NCI-H2029 (cell line): ENCODE results near the gene DEFB127.
"Not testable (repeated sequence)": the region's sequence is repeated elsewhere in the genome, so short reads cannot be mapped to it uniquely, and the experiment has no call there.

Source experiments
- DNase-seq: peaks from one replicate; lab custom pipeline; 2025; lab: John Stamatoyannopoulos, UW

Gene DEFB127

GRCh38 chr20:157154-157553 is at the start of gene DEFB127:
Gene DEFB127, plus strand, starts transcription at chr20:157454. Its CDS starts 91 bp downstream, at chr20:157545.
- no peak for DNase-seq

DNA sequence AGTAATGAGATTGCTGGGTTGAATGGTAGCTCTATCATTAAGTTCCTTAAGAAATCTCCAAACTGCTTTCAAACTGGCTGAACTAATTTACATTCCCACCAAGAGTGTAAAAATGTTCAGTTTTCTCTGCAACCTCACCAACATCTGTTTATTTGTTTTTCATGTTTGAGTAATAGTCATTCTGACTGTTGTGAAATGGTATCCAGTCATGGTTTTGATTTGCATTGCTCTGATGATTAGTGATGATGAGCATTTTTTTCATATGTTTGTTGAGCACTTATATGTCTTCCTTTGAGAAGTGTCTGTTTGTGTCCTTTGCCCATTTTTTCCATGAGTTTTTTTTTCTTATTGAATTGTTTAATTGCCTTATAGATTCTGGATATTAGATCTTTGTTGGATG is 44.9 kb upstream of the DEFB127 start:
- no peak for DNase-seq

DNA sequence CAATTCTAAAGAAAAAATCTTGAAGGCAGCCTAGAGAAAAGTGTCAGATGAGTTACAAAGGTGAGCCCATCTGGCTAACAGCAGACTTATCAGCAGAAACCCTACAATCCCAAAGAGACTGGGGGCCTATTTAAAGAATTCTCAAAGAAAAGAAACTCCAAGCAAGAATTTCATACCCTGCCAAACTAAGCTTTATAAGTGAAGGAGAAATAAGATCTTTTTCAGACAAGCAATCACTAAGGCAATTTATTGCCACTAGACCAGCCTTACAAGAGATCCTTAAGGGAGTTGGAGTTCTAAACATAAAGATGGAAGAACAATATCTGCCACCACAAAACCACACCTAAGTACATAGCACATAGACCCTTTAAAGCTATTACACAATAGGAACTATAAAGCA is 39.7 kb upstream of the DEFB127 start:
- no peak for DNase-seq

DNA sequence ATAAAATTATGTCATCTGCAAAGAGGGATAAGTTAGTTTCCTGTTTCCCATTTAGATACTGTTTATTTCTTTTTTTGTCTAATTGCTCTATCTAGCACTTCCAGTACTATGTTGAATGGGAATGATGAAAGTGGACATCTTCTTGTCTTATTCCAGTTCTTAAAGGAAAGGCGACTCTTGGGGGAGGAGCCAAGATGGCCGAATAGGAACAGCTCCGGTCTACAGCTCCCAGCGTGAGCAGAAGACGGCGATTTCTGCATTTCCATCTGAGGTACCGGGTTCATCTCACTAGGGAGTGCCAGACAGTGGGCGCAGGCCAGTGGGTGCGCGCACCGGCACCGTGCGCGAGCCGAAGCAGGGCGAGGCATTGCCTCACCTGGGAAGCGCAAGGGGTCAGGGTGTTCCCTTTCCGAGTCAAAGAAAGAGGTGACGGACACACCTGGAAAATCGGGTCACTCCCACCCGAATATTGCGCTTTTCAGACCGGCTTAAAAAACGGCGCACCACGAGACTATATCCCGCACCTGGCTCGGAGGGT is 27.4 kb upstream of the DEFB127 start:
- DNase-seq = not testable (repeated sequence)

GRCh38 chr20:137668-138490 is 19.4 kb upstream of the DEFB127 start:
- DNase-seq = peak; percentile 32

DNA sequence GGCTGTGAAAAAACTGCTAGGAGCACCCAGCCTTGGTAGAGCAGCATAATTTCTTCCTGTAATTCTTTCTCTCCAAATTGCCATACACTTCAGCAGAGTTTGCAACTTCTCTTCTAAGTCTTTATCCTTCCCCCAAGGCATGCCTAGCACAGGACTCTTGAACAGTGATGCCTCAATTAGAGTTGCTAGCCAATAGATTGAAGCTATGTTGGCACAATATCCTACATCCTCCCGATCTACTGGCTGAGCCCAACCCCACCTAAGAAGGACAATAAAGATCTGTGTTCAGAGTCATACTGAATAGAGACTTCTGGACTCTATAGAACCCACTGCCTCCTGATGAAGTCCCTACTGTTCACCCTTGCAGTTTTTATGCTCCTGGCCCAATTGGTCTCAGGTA is 15.0 kb upstream of the DEFB127 start, which contains the start of gene DEFB126:
Gene DEFB126 (plus strand): TSS at position 301 of the 400 bp plus-strand sequence. CDS start 39 bp downstream, at position 340.
- no peak for DNase-seq

GRCh38 chr20:145877-146276 is 11.4 kb upstream of the DEFB127 start:
- no peak for DNase-seq

DNA sequence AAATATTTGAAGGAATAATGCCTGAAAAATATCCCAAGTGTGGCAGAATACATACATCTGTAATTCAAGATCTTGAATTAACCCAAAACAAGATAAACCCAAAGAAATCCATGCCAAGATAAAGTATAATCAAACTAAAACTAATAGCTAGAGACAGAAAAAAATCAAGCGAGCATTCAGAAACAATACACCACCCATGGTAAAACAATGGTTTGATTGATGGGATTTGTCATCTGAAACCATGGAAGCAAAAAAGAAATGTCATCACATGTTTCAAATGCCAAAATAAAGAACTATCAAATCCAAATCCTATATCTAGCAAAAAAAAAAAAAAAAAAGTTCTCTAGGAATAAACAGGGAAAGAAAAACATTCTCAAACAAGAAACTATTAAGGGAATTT is 5.1 kb upstream of the DEFB127 start:
- no peak for DNase-seq

GRCh38 chr20:164618-165017 is 7.4 kb downstream of the DEFB127 start:
- no peak for DNase-seq

DNA sequence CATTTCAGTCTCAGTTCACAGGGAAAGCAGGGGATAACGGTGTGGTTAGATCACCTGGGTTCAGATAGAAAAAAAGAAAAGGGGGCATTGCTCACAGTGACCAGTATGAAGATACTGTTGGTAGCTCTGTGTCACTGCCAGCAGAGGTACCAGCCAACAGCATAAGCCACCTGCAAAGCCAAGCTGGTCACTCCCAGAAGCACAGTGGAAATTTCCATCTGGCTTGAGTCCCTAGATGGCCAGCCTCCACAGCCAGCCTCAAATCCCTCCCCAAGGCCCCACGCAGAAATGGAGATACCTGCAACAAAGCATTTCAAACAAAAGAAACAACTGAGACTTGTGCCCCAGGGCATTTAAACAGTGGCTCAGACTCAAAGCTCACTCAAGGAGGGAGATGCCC is 11.6 kb downstream of the DEFB127 start:
- DNase-seq = no peak

DNA sequence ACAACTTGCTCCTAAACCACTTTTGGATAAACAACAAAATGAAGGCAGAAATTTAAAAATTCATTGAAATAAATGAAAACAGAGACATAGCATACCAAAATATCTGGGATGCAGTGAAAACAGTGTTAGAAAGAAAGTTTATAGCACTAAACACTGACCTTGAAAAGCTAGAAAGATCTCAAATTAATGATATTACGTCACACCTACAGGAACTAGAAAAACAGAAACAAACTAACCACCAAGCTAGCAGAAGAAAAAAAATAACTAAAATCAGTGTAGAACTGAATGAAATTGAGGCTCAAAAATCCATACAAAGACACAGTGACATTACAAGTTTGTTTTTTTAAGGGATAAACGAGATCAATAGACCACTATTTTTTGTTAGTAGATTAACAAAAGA is 27.0 kb downstream of the DEFB127 start:
- DNase-seq = no peak

- DNase-seq = no peak
These were observed 30.5 kb downstream of the DEFB127 start for GRCh38 chr20:187733-188132.

- DNase-seq = no peak
These were observed 32.4 kb downstream of the DEFB127 start, which contains the start of gene DEFB128 for GRCh38 chr20:189611-190010. Gene DEFB128, minus strand, starts transcription at chr20:189711. Its CDS starts 88 bp downstream, at chr20:189623.

GRCh38 chr20:198225-198624 is 41.0 kb downstream of the DEFB127 start:
- no peak for DNase-seq

DNA sequence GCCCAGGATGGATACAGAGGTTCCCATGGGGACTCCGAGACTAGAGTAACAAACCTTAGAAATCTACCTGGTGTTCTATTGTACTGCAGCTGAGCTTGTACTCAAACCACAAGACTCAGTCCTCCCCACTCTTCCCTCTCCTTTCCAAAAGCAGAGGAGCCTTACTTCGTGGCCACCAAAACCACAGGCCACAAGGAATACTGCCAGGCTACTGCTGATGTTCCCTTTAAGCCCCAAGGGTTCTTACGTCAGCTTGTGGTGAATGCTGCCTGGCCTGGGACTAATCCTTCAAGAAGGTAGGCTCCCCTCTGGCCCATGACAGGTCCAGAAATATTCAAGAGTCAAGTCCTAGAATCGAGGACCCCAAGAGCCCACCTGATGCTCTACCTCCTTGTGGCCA is 42.7 kb downstream of the DEFB127 start:
- DNase-seq = no peak

GRCh38 chr20:203630-204029 is 46.4 kb downstream of the DEFB127 start:
- DNase-seq = not testable (repeated sequence)
